ENCODE results near the gene RPTN. TPM values are rescaled to one million over a fixed set of nuclear protein-coding genes. Genes with fewer than 3 reads are reported as not detected.

RPTN gene
- total and polyA plus RNA-seq, 2 of the 4 experiments (the other 2 are of a cell fraction) = not detected

DNA sequence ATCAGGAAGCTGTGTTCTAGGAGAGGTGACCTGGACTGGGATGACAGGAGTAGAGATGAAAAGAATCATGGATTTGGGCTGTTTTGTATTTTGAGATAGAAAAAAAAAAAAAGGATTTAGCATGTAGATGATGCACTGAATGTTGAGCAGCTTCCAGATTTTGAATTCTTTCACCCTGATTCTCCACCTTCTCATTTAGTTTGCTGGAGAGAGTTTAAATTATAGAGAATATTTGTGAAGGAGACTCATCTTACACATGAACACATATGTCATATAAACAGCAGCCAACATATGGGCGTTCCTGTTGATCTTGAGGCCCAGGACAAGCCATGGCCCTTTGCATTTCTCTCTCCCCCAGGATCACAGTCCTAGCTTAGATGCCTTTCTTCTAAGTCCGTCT lies 7.4 kb downstream of the RPTN start:
- Histone ChIP-seq H3K56ac (ENCODE audit: extremely low read depth, insufficient read depth, low read length) (no peak overlapping the region), H4K8ac (ENCODE audit: low read depth in 2 of 2, low read length in 2 of 2) (no peak overlapping the region), H3K9ac (ENCODE audit: low read depth, low read length) (no peak overlapping the region), H3K4ac (ENCODE audit: low read depth, low read length) (no peak overlapping the region), H3K79me1 (ENCODE audit: low read depth in 1 of 2, low read length in 2 of 2) (no peaks in the 10 kb centered on the region), H3K4me2 (ENCODE audit: low read depth, low read length) (no peak overlapping the region), H3K18ac (ENCODE audit: low read depth, low read length) (no peak overlapping the region), H4K20me1 (ENCODE audit: insufficient read depth, low read length) (no peaks in the 10 kb centered on the region), H2BK120ac (ENCODE audit: low read depth, low read length) (no peak overlapping the region), H3K14ac (replicated peaks; ENCODE audit: low read depth, low read length) (no peak overlapping the region), H2BK5ac (ENCODE audit: low read depth, low read length, poor library complexity, severe bottlenecking) (no peak overlapping the region), H2BK20ac (ENCODE audit: low read depth, low read length) (no peak overlapping the region), H3K4me1 (ENCODE audit: control insufficient read depth, insufficient read depth, low read length) (no peaks in the 10 kb centered on the region), H2AK5ac (ENCODE audit: low read depth, low read length) (no peak overlapping the region), H3K27me3 (ENCODE audit: control insufficient read depth, insufficient read depth, low read length) (no peaks in the 10 kb centered on the region; the same call in 1 of the 2 replicates), H2AK9ac (replicated peaks; ENCODE audit: low read depth, low read length, poor library complexity) (no peak overlapping the region), H3K9me1 (ENCODE audit: insufficient read depth, low read length) (no peaks in the 10 kb centered on the region), H4K5ac (ENCODE audit: low read depth, low read length) (no peak overlapping the region), H3K9me3 (ENCODE audit: control insufficient read depth, insufficient read depth, low read length) (peaks cover 2% of the 10 kb centered on the region; the same call in 1 of the 2 replicates), H4K91ac (ENCODE audit: insufficient read depth, low read depth, low read length) (no peak overlapping the region), H2AFZ (replicated peaks; ENCODE audit: low read length, poor library complexity) (no peak overlapping the region), H3K36me3 (ENCODE audit: control insufficient read depth, insufficient read depth, low read length) (no peaks in the 10 kb centered on the region), H3K23ac (ENCODE audit: low read depth, low read length) (no peak overlapping the region), H3K27ac (ENCODE audit: insufficient read depth, low read length) (no peak overlapping the region), H2BK15ac (ENCODE audit: low read depth, low read length) (no peak overlapping the region), H3K4me3 (ENCODE audit: insufficient read depth, low read depth, low read length) (no peak overlapping the region)
- no peak for DNase-seq
- POLR2A ChIA-PET (ENCODE audit: unreplicated experiment) = no interaction called here
- no CpG with 5 or more reads among the region's 2 CpGs for WGBS, 2 experiments (ENCODE audit: extremely low coverage in 2 of 2, insufficient read length in 1 of 2)
- dilution Hi-C loops (cut with HindIII; ENCODE audit: low sequenced_read_pairs, unreplicated experiment) (no loop called here), in situ Hi-C loops (cut with MboI; ENCODE audit: low sequenced_read_pairs) (no loop called here), intact Hi-C loops (cut with micrococcal nuclease) (no loop called here)
- no peak for TF ChIP-seq RAD21 (IDR thresholded peaks at IDR 0.05; ENCODE audit: low read length)
- no peak for TF ChIP-seq BHLHE40 (IDR thresholded peaks at IDR 0.05; ENCODE audit: low read depth, low read length)
- TF ChIP-seq, protein P1, sequence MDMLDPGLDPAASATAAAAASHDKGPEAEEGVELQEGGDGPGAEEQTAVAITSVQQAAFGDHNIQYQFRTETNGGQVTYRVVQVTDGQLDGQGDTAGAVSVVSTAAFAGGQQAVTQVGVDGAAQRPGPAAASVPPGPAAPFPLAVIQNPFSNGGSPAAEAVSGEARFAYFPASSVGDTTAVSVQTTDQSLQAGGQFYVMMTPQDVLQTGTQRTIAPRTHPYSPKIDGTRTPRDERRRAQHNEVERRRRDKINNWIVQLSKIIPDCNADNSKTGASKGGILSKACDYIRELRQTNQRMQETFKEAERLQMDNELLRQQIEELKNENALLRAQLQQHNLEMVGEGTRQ (IDR thresholded peaks at IDR 0.05; ENCODE audit: low read depth, low read length) = no peak
- TF ChIP-seq MAFK (IDR thresholded peaks at IDR 0.05; ENCODE audit: low read depth, low read length) = no peak
- no peak for TF ChIP-seq MXI1 (IDR thresholded peaks at IDR 0.05; ENCODE audit: borderline replicate concordance, low read depth, low read length)
- TF ChIP-seq MAZ (IDR thresholded peaks at IDR 0.05; ENCODE audit: borderline replicate concordance, low read depth, low read length) = no peak
- CTCF ChIA-PET = interaction anchor here (0.7 kb wide), 1 partner anchor 11 kb away, joined by 5 read pairs; no protein-coding TSS in a partner anchor
- no peak for ATAC-seq (ENCODE audit: low read depth)
- BruUV-seq (replicated peaks) = no TSS peak

Data from IMR-90 (cell line).